HepG2 (cell line): ENCODE data around the gene SRCIN1. TPM values are rescaled to one million over a fixed set of nuclear protein-coding genes. Genes with fewer than 3 reads are reported as not detected.

ENCODE experiments used
- ADNP ChIP-seq: sonication (generic); formaldehyde crosslinking; IDR thresholded peaks from 2 replicates; pipeline ENCODE4 v1.4.0; 2020; ENCODE audit warnings: missing genetic modification reagents
- CHD2 ChIP-seq: IDR thresholded peaks from 2 replicates; pipeline ENCODE4 v1.6.1; 2011; ENCODE audit warnings: low read depth, low read length, improper control_type of control experiment
- GABPB1 ChIP-seq: IDR thresholded peaks from 2 replicates; pipeline ENCODE4 v1.6.1; 2016; ENCODE audit warnings: mild to moderate bottlenecking, missing genetic modification reagents, moderate library complexity, missing compliant biosample characterization
- HNRNPH1 ChIP-seq: fragments of 200-400 bp; formaldehyde crosslinking; optimal IDR thresholded peaks from 2 replicates; pipeline ENCODE3; 2017; ENCODE audit warnings: mild to moderate bottlenecking, low read depth, low read length
- IRX3 ChIP-seq: sonication (generic); formaldehyde crosslinking; IDR thresholded peaks from 2 replicates; pipeline ENCODE4 v1.8.1; 2023; ENCODE audit warnings: mild to moderate bottlenecking, low read depth, missing genetic modification reagents, borderline replicate concordance
- PATZ1 ChIP-seq: sonication (generic); formaldehyde crosslinking; IDR thresholded peaks from 2 replicates; pipeline ENCODE4 v1.4.0; 2020; ENCODE audit warnings: missing genetic modification reagents
- SALL1 ChIP-seq: sonication (generic); formaldehyde crosslinking; IDR thresholded peaks from 2 replicates; pipeline ENCODE4 v1.8.0; 2022; ENCODE audit warnings: mild to moderate bottlenecking, missing genetic modification reagents
- SIX4 ChIP-seq: sonication (generic); formaldehyde crosslinking; IDR thresholded peaks from 2 replicates; pipeline ENCODE4 v1.4.0; 2020; ENCODE audit warnings: missing genetic modification reagents
- SMAD1 ChIP-seq: sonication (generic); formaldehyde crosslinking; IDR thresholded peaks from 2 replicates; pipeline ENCODE4 v1.4.0; 2020; ENCODE audit warnings: missing genetic modification reagents, low read depth, mild to moderate bottlenecking, borderline replicate concordance
- SMYD3 ChIP-seq: sonication (generic); formaldehyde crosslinking; IDR thresholded peaks from 2 replicates; pipeline ENCODE4 v1.8.1; 2023; ENCODE audit warnings: mild to moderate bottlenecking, missing genetic modification reagents
- SP4 ChIP-seq: sonication (generic); formaldehyde crosslinking; IDR thresholded peaks from 2 replicates; pipeline ENCODE4 v1.8.1; 2023; ENCODE audit warnings: mild to moderate bottlenecking, missing genetic modification reagents
- THAP7 ChIP-seq: sonication (generic); formaldehyde crosslinking; IDR thresholded peaks from 2 replicates; pipeline ENCODE4 v1.8.1; 2023; ENCODE audit warnings: mild to moderate bottlenecking, missing genetic modification reagents
- TRIM24 ChIP-seq: sonication (generic); formaldehyde crosslinking; IDR thresholded peaks from 2 replicates; pipeline ENCODE4 v1.8.0; 2022; ENCODE audit warnings: mild to moderate bottlenecking, missing genetic modification reagents
- ZBTB49 ChIP-seq: sonication (generic); formaldehyde crosslinking; IDR thresholded peaks from 2 replicates; pipeline ENCODE4 v1.4.0; 2020; ENCODE audit warnings: missing genetic modification reagents, borderline replicate concordance
- ZMAT3 ChIP-seq: sonication (generic); formaldehyde crosslinking; conservative IDR thresholded peaks from 2 replicates; pipeline ENCODE4 v1.7.0; 2021; ENCODE audit warnings: missing genetic modification reagents
- ZNF383 ChIP-seq: sonication (generic); formaldehyde crosslinking; IDR thresholded peaks from 2 replicates; pipeline ENCODE4 v1.4.0; 2020; ENCODE audit warnings: missing genetic modification reagents, mild to moderate bottlenecking, borderline replicate concordance
- ZNF484 ChIP-seq: sonication (generic); formaldehyde crosslinking; IDR thresholded peaks from 2 replicates; pipeline ENCODE4 v1.5.1; 2020; ENCODE audit warnings: mild to moderate bottlenecking, low read depth, missing genetic modification reagents, borderline replicate concordance
- ZXDC ChIP-seq: sonication (generic); formaldehyde crosslinking; IDR thresholded peaks from 2 replicates; pipeline ENCODE4 v1.5.0; 2020; ENCODE audit warnings: mild to moderate bottlenecking, missing genetic modification reagents
- polyA plus RNA-seq, 8 experiments: library from polyadenylated mRNA; depleted of rRNA in 3 of 8; stranded (reverse) in 7 of 8; unstranded in 1 of 8; fragments of >200 nt; fragmentation: Illumina TruSeq in 4 of 8; extraction: Trizol in 4 of 8; gene quantifications; 2 replicates each; pipeline versions ENCODE4 v1.2.1 to v1.2.3, GENCODE V29; 2011 to 2016; ENCODE audit warnings: low read depth in 4 of 8, missing spikeins in 1 of 8, mixed read lengths in 1 of 8; ENCODE audit not compliant: insufficient read depth in 1 of 8
- total RNA-seq, 5 experiments: library from RNA; depleted of rRNA; stranded (reverse); fragments of >200 nt; fragmentation: Illumina TruSeq; extraction: Trizol; gene quantifications; 2 replicates each; pipeline ENCODE4 v1.2.3, GENCODE V29; 2016; ENCODE audit warnings: low read depth in 1 of 5

SRCIN1 gene
- total and polyA plus RNA-seq, 2 of the 13 experiments (the other 11 are each of a cell fraction or from before 2014, with no cell fraction given): 1.2 to 9.6 TPM

- TF ChIP-seq ZBTB49 (no peak), ZXDC (CRISPR knock-in tag) (no peak), SMAD1 (CRISPR knock-in tag) (no peak), IRX3 (CRISPR knock-in tag) (no peak), SIX4 (CRISPR knock-in tag) (peak; percentile 70; the same call in 1 of the 2 replicates), SP4 (CRISPR knock-in tag) (no peak), CHD2 (no peak), HNRNPH1 (no peak), SALL1 (no peak), ZMAT3 (no peak), ZNF383 (0 out of 2 replicates have a peak, but pooled peaks have one; percentile 18), SMYD3 (no peak), THAP7 (no peak), TRIM24 (CRISPR knock-in tag) (no peak), ZNF484 (no peak), ADNP (CRISPR knock-in tag) (0 out of 2 replicates have a peak, but pooled peaks have one; percentile 67), PATZ1 (CRISPR knock-in tag) (0 out of 2 replicates have a peak, but pooled peaks have one; percentile 16), GABPB1 (CRISPR knock-in tag) (no peak; the same call in 1 of the 2 replicates)
Measured at GRCh38 chr17:38619451-38619795, 13.7 kb upstream of the SRCIN1 start (continued).
